Left cardiac atrium (tissue), 4 donors: ENCODE measurements around the gene BNC2. TPM values are rescaled to one million over a fixed set of nuclear protein-coding genes. Genes with fewer than 3 reads are reported as not detected.

Experiments used
- ATAC-seq, 2 donors: fragments of 200-7000 bp; cut with Tn5 transposase; one replicate each; pipeline ENCODE4 v1.9.1; 2020; ENCODE audit warnings: mild to moderate bottlenecking in 2 of 2, moderate library complexity in 2 of 2
- DNase-seq: peaks from one replicate; pipeline ENCODE4 v3.0.0-alpha.2; 2020
- intact Hi-C, 2 donors: fragments of 100-400 bp; cut with DNase I; formaldehyde crosslinking; loops; one replicate each; pipeline versions ENCODE4 v1.14.1 to v1.15.1; 2022 to 2023
- total RNA-seq, 2 donors: library from RNA; stranded (reverse); fragmentation: NEBNext Ultra II Directional; extraction: Animal tissue kit (Norgen Biotek cat#: 25700); gene quantifications; one replicate each; pipeline ENCODE4 v1.2.1, GENCODE V29; 2021
- donor health status: DM: no; HTN: yes; CAD: no.
- donor health status: DM: no; HTN: yes; CAD: no; lungs with severe emphysema.
- donor health status: DM: yes; HTN: yes; CAD: no.
- donor health status: Dilated cardiomyopathy.

BNC2 gene
- total RNA-seq, 2 donors from 2014 or later: 55.1 to 100.0 TPM

DNA sequence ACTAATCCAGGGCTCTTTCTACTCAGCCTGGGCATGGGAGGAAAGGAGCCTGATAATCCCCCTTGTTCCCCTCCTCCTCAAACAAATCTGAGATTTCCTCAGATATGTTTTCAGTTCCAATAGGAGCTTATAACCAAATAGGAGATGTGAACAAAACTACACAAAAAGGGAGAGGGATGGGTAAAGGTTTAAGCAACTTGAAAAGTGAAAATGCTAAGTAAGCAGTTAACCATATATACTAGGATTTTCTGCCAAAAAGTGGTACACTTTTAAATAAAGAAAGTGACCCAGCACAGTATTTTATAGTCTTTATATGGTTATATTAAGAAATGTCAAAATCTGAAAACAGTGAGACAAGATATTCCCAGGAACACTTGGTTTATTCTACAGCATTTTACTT lies 275.7 kb downstream of the BNC2 start:
- DNase-seq (no peak), ATAC-seq (no peak)
- intact Hi-C loops: no loop called here

DNA sequence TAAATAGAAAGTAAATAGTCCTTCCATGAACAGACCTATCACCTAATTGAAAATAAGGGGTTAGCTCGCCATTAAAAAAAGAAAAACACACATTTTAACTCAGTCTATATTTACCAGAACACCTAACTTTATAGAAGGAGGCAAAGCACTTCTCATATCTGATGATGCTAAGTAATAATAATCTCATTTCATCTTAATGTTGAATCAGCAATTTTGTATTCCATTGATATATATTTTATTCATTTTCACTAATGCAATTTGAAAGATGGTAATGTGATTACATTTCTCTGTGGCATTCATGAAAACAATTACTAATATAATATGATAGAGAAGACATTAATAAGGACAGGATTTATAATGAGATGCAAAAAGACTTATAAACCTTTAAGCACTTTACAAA lies 276.7 kb downstream of the BNC2 start:
- DNase-seq: no peak
- intact Hi-C loops: no loop called here
- ATAC-seq: no peak

DNA sequence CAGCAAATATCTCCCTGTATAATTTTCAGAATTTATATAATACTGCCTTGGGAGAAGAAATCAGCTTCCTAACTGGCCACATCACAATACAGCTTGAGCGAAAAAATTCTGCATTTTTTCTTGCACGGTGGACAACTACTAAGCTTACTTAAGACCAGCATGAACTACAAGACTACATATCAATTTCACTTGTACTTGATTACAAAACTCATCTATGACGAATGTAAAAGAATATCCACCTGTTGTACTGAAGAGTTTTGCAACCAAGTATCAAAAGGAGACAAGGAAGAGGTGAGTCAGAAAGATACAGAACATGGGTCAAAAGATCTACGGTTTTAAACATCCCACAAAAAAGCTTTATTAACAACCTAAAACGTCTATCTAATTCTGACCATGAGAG lies 279.4 kb downstream of the BNC2 start:
- ATAC-seq: no peak
- intact Hi-C loops: no loop called here
- no peak for DNase-seq

DNA sequence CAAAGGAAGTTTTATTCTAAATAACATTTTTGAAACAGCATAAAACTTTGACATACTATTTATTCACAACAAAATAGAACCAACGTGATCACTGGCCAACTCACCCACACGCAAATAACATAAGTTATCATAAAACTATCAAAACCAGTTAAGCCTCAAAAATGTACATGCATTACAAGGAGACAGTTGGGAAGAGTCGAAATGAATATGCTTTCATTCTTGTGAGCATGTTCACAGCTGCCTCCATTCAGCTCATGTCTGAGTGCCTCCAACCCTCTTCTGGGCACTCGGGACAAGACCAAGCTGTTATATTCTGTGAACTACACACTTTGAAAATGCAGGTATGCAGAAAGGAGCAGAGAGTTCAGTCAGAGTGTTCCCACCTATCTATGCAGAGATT lies 284.9 kb downstream of the BNC2 start:
- ATAC-seq: no peak

DNA sequence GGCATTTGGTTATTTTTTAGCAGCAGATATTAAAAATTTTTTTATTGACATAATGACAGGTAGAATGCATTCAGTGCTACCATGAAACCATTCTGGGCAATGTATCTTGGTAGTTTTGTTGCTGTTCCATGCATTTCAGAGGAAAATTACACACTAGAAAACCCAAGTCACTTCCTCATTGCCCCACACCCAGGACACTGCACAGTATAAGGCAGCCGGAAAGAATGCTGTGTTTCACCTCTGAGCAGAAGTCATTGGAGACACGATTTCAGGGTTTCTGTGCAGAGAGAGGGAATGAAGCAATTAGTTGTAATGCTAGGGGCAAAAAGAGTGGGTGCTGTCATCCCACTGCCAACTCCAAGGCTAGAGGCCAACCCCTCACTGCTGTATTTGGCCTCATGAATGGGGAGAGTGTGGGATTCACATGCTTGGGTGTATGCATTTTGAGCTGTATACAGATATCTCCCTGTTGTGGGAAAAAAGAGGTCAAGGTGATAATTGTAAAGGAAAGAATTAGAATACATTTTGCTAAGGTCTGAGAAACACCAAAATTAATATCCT lies 290.5 kb downstream of the BNC2 start:
- intact Hi-C loops: no loop called here
- DNase-seq (no peak), ATAC-seq (no peak)

More for the DNA sequence above, 284.9 kb downstream of the BNC2 start:
- no peak for DNase-seq
- intact Hi-C loops: no loop called here

DNA sequence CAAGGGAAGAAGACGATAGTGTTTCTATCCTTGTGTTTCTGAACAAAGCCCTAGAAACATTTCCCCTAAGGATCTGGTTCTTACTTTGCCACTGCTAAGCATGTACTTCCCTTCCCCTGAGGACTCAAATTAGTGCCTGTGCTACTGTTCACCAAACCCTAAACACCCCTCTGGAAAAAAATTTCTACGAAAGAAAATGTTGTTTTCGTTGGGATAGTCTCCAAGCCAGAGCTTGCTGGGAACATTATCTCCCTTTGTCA lies 294.6 kb downstream of the BNC2 start:
- ATAC-seq (peak in 1 of 2 donors; percentile 35), DNase-seq (no peak)
- intact Hi-C loops: no loop called here

DNA sequence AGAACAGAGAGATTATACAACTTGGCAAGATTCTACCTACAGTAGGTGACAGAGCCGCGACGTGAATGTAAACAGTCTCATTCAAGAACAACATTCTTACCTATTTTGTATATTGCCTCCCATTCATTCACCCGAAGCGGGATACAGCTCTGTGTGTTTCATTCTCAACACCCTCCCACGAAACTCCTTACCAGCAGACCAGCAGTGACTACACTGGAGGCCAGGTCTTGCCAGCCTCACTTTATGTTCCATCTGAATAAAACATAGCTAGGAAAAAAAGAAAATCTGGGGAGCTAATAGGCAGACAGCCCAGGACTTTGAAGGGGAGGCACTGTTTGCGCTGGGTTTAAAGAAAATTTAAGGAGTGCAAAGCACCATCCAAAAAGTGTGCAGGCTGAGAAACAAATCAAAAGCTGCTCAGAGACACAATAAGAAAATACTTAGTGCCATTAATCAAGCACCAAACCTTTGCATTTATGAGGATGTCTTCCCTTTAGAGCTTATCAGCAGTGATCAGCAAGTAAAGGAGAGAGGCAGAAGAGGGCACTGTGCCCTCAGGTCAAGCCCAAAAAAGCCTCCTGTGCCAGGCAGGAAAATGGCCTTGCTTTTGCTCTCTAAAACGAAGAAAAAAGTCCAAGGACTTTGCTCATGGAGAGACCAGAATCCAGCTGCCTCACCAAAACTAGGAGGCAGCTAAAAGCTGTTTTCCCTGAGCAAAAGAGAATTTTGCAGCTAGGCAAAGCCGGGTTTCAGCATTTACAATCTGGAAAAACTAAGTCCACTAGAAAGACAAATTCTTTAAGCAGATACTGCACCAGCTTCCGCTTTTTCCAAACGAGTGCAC lies 295.1 kb downstream of the BNC2 start:
- intact Hi-C loops: no loop called here
- DNase-seq (no peak), ATAC-seq (peak; percentile 23 to 56)

DNA sequence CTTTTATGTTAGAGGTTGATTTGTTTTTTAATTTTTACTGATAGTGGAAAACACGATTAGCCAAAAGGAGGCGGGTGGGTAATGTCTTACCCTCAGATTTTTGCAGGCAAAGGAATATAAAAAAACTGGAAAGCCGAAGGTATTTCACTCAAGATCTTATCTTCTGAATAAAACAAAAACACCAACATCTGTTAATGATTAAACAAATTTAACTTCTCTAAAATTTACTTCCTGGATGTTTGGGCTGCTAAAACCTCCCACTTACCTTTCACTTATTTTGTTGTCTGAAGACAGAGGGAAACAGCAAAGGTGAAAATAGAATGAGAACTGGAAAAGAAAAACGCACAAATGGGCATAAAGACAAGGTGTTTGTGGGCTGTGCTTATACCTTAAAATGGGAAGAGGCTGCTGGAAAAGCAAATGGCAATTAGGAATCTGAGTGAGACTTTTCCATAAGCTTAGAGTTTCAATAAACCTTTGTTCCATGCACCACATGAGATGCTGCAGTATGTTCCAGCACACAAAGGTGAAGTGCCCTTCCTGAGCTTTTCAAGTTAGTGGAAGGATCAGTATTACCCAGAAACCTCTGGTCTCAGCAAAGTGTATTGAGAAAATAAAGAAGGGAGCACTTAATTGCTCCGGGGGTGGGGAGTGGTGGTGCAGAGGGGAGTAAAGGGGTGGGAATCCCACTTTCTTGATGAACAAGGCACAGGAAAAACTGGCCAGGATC lies 298.3 kb downstream of the BNC2 start:
- intact Hi-C loops: no loop called here
- ATAC-seq: no peak
- no peak for DNase-seq

DNA sequence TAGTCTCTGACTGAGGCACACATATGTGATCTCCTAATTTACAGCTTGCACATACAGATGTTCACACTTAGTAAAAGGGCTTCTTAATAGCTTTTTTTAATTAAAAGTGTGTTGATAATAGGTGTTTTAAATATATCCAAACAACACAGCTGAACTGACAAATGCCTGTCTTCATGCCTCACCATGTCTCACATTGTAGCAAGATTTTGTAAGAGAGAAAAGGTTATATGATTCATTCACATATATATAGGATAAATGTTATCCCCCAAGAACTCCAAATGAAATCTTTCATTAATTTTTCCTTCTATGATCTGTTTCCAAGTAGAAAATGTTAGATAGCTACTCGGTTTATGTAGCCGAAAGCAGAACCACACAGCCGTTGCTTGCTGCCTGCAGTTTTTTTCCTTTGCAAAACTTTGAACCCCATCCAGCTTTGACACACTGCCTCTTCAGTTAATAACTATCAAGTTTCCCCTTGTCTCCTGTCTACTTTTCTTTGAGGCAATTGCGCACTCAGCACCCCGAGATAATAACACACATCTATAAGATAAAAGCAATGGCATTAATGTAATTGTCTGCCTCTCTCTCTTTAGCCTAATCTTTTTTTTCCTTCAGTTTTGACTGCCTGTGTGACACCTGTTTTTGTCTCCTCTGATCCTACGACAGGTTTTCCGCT lies 299.2 kb downstream of the BNC2 start:
- intact Hi-C loops: no loop called here
- ATAC-seq (no peak), DNase-seq (no peak)

DNA sequence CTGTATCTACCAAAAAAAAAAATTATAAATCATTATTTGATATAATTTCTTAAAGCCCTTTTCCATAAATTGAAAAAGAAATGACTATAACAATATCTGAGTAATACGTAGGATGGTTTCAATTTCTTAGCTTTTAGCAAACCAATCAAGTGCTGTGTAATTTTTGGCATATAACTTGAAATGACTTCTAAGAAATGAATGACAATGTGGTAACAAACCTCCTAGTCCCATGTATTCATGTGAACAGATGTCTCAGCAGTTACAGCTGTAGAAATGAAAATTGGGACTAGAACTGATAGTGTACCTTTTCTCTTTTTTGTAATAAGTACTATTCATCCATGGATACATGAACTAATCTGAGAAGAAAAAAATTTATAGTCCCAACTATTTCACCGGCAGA lies 307.0 kb downstream of the BNC2 start:
- intact Hi-C loops: no loop called here
- DNase-seq: no peak
- no peak for ATAC-seq

DNA sequence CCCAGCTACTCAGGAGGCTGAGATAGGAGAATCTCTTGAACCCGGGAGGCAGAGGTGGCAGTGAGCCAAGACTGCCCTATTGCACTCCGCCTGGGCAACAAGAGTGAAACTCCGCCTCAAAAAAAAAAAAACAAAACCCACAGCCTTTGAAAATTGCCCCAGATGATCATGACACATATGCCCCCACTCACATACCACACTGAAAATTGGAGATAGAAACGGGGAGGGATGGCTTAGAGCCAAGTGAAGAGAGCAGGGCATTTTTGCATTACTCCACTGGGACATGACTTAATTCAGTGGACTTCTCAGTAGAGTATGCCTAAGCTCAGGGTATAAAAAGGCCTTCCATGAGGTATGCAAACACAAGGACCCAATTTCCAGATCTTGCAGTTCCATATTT lies 309.3 kb downstream of the BNC2 start:
- ATAC-seq (no peak), DNase-seq (no peak)
- intact Hi-C loops: no loop called here

DNA sequence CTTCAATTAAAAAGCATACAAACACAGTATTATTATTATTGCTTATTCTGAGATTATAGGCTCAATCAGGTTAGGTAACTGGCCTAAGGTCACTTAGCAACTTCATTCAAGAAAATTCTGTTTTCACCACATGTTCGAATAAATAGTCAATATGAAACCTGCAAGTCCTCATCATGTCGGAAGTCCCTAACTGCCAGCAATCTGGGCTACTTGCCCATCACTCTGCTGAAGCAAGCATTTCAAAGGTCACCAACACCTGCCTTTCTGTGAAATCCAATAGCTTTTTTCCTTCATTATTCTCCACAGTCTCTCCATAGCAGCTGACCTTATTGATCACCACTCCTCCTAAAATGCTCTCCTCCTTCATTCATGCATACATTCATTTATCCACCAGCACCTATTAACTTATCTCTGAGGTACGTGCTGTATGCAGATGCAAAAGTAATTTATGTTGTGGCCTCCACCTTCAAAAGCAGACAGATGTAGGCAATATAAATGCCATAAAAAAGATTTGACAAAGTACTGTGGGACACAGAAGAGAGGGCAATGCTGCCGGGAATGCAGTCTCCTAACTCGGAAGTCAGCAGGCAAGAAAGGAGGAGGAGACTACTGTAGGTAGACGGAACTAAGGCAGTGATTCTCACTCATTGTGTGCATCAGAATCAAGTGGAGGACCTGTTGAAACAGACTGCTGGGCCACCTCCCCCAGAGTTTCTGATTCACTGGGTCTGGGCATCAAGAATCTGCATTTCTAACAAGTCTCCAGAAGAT lies 310.9 kb downstream of the BNC2 start:
- DNase-seq: no peak
- ATAC-seq: no peak
- intact Hi-C loops: no loop called here

DNA sequence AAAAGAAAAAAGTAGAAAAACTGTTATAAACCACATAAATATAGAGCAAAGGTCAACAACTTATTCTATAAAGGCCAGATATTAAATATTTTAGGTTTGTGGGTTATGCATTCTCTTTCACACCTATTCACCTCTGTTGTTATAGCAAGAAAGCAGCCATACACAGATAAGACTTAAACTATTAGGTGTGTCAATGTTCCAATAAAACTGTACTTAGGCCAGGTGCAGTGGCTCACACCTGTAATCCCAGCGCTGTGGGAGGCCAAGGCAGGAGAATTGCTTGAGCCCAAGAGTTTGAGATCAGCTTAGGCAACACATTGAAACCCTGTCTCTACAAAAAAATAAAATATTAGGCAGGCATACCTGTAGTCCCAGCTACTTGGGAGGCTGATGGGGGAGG lies 314.7 kb downstream of the BNC2 start:
- ATAC-seq (no peak), DNase-seq (no peak)
- intact Hi-C loops: no loop called here

DNA sequence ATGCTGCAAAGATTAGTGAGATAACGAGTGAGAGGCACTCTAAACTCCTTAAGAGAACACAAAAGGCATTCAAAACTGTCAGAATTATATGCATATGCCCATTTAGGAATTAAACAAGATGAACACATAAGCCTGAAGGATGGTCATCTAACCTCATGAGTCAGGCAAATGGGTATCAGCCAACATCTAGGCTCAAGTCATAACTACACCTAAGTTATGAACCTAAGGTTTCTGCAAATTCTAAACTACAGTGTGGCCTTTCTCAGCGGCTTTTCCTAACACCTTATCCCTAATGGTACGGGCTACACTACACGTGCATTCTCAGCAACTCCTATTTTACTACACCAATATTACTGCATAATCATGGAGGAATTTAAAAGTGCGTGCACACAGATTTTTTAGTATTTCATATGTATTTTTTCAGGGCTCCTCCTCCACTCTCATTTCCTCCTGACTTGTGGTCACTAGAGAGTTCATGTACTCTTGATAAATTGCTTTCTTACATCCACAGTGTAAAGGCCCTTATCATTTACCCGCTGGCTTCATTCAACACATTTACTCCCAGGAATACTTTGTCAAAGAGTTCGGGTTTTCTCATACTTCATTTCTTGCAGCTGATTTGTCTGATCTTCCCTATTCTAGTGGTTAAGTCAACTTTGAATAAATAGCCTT lies 316.5 kb downstream of the BNC2 start:
- intact Hi-C loops: no loop called here
- ATAC-seq: peak in 1 of 2 donors; percentile 80
- no peak for DNase-seq

DNA sequence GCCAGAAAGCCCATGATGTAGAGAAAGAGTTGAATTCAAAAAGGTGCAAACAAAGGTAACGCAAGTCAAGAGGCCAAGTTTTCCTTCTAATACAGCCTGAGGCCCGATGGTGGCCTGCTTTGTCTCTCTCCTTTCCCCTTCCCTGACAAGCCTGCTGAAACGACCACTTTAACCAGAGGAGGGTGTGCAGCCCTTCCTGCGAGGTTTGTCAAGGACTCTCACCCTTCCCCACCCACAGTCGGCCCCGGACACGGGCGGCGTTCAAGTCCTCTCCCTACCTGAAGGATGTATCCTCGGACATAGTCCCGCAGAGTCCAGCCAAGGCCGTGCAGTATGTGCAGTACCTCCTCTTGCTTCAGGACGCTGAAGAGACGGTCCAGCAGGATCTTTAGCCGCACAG lies 318.2 kb downstream of the BNC2 start:
- intact Hi-C loops: no loop called here

DNA sequence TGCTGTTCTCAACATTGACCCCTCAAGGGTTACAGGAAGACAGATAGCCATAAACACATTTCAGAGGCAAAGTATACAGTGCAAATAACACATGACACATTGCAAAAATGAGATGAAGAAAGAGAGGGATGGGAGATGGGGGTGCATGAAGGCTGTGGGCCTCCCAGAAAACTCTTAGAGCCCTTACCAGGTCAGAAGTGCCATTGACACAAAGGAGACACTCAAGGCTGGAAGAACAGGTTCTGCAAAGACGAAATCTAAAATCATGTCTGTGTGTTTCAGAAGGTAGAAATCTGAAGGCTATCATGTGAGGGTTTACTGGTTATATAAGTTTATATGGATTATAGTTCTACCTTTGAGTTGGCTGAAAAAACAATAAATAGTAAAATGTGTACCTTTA lies 318.8 kb downstream of the BNC2 start:
- DNase-seq (no peak), ATAC-seq (no peak)
- intact Hi-C loops: no loop called here

More for the DNA sequence above, 318.2 kb downstream of the BNC2 start:
- ATAC-seq (no peak), DNase-seq (no peak)

DNA sequence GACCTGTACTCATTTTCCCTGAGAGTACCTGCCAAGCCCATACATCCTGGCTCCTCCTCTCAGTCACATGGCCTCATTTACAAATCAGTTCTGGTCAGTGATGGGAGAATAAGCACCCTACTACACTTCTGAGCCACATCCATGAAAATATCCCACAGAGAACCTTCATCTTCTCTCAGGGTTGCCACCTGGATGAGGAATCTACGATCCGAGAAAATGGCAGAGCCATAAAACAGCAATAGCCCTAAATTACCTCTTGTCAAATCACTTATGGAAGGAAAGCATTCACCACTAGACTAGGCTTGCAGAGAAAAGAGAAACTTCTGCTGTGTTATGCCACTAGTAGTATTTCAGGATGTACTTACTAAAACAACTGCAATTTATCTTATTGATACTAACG lies 324.8 kb downstream of the BNC2 start:
- ATAC-seq (no peak), DNase-seq (no peak)
- intact Hi-C loops: no loop called here

DNA sequence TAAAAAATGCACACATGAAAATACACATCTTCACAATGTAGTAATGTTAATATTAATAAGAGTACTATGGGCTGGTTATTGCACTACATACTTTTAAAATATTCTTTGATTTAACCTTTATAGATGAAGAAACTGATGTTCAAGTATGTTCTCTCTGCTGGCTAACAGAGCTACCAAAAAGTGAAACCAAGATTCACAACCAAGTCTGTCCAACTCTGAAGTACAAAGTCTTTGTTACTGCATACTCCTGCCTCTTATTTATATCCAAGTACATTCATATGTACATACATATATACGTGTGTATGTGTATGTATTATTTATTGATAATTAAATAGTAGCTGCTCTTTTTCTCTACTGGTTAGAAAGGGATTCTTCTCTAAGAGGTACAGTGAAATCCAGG lies 325.6 kb downstream of the BNC2 start:
- ATAC-seq (no peak), DNase-seq (no peak)
- intact Hi-C loops: no loop called here

DNA sequence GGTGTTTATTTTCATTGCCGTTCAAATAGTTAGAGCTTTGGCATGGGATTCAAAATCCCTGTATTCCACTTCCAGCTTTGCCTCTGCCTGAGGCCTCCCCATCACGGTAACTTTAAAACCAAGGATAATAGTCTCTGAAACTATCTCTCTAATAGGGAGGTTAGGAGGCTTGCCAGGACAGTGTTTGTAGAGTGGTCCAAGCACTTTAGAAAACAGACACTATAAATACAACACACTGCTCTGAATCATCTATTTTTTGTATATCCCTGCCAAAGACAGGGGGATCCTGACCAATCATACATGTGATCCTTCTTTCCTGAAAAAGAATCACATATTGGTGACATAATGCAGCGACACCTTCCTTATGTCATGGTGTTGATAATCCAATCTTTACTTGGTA lies 326.8 kb downstream of the BNC2 start:
- intact Hi-C loops: no loop called here
- ATAC-seq: no peak

More for the DNA sequence above, 326.8 kb downstream of the BNC2 start:
- DNase-seq: no peak
